ENCODE measurements around the gene ETFDH. TPM values are rescaled to one million over a fixed set of nuclear protein-coding genes. Genes with fewer than 3 reads are reported as not detected.

ETFDH gene
- total and polyA plus RNA-seq, 10 of the 15 experiments (the other 5 are each of a cell fraction or from before 2014, with no cell fraction given) = 10.9 to 30.4 (median 20.6) TPM

DNA sequence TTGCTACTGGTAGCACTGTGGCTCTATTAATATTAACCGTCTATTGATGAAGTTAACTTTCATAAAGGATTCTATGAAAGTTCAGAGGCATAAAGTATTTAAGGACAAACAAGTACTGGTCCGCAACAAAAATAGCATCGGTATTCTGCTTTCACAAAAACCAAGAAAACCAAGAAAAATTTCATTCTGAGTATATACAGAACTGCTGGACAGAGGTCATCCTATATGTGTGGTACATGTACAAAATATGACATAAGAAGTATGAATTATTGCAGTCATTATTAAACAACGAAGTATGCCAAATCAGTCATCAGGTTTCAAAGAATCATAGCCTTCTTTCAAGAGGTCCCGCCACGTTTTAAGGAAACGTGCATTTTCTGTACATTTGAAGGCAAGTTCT is 2.8 kb upstream of the ETFDH start (continued):
- TF ChIP-seq, protein P1, sequence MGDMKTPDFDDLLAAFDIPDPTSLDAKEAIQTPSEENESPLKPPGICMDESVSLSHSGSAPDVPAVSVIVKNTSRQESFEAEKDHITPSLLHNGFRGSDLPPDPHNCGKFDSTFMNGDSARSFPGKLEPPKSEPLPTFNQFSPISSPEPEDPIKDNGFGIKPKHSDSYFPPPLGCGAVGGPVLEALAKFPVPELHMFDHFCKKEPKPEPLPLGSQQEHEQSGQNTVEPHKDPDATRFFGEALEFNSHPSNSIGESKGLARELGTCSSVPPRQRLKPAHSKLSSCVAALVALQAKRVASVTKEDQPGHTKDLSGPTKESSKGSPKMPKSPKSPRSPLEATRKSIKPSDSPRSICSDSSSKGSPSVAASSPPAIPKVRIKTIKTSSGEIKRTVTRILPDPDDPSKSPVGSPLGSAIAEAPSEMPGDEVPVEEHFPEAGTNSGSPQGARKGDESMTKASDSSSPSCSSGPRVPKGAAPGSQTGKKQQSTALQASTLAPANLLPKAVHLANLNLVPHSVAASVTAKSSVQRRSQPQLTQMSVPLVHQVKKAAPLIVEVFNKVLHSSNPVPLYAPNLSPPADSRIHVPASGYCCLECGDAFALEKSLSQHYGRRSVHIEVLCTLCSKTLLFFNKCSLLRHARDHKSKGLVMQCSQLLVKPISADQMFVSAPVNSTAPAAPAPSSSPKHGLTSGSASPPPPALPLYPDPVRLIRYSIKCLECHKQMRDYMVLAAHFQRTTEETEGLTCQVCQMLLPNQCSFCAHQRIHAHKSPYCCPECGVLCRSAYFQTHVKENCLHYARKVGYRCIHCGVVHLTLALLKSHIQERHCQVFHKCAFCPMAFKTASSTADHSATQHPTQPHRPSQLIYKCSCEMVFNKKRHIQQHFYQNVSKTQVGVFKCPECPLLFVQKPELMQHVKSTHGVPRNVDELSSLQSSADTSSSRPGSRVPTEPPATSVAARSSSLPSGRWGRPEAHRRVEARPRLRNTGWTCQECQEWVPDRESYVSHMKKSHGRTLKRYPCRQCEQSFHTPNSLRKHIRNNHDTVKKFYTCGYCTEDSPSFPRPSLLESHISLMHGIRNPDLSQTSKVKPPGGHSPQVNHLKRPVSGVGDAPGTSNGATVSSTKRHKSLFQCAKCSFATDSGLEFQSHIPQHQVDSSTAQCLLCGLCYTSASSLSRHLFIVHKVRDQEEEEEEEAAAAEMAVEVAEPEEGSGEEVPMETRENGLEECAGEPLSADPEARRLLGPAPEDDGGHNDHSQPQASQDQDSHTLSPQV (IDR thresholded peaks at IDR 0.05) = no peak
- TF ChIP-seq, protein P2, sequence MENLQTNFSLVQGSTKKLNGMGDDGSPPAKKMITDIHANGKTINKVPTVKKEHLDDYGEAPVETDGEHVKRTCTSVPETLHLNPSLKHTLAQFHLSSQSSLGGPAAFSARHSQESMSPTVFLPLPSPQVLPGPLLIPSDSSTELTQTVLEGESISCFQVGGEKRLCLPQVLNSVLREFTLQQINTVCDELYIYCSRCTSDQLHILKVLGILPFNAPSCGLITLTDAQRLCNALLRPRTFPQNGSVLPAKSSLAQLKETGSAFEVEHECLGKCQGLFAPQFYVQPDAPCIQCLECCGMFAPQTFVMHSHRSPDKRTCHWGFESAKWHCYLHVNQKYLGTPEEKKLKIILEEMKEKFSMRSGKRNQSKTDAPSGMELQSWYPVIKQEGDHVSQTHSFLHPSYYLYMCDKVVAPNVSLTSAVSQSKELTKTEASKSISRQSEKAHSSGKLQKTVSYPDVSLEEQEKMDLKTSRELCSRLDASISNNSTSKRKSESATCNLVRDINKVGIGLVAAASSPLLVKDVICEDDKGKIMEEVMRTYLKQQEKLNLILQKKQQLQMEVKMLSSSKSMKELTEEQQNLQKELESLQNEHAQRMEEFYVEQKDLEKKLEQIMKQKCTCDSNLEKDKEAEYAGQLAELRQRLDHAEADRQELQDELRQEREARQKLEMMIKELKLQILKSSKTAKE (IDR thresholded peaks at IDR 0.05; ENCODE audit: low read depth, poor library complexity, severe bottlenecking) = no peak
- no peak for TF ChIP-seq PAX5 (IDR thresholded peaks at IDR 0.05; ENCODE audit: borderline replicate concordance, low read depth, low read length)
- TF ChIP-seq NR2C1 (IDR thresholded peaks at IDR 0.05) = no peak
- peak; percentile 23; the same call in 1 of the 2 replicates for TF ChIP-seq TCF7 (IDR thresholded peaks at IDR 0.05; ENCODE audit: borderline replicate concordance)
- TF ChIP-seq CREB1 (IDR thresholded peaks at IDR 0.05; ENCODE audit: low read depth) = peak; percentile 72; the same call in 1 of the 2 replicates
- peak; percentile 87 for TF ChIP-seq JUNB (IDR thresholded peaks at IDR 0.05)
- TF ChIP-seq SRF (IDR thresholded peaks at IDR 0.05; ENCODE audit: low read depth in 2 of 2, low read length in 2 of 2) = no peak
- TF ChIP-seq FOXK2 (IDR thresholded peaks at IDR 0.05) = no peak

Data from GM12878 (cell line).